Right renal cortex interstitium (tissue), 3 donors: ENCODE data around the gene DSE. TPM values are rescaled to one million over a fixed set of nuclear protein-coding genes. Genes with fewer than 3 reads are reported as not detected.

ENCODE experiments used
- DNase-seq, 3 donors: peaks; one replicate each; pipeline ENCODE4 v3.0.0-alpha.2; 2013; ENCODE audit warnings: low read depth in 3 of 3, low spot score in 2 of 3
- polyA plus RNA-seq, 3 donors: library from polyadenylated mRNA; unstranded; fragments of 120-200 nt; gene quantifications; one replicate each; pipeline ENCODE4 v1.2.1, GENCODE V29; 2013; ENCODE audit not compliant: insufficient read length in 3 of 3

DSE gene
- polyA plus RNA-seq, 3 donors = 42.2 to 45.0 (median 43.1) TPM

- DNase-seq = no peak
Measured at GRCh38 chr6:116467514-116467913, 96.8 kb downstream of the DSE start.

- no peak for DNase-seq
Measured at GRCh38 chr6:116468293-116468692, 97.5 kb downstream of the DSE start.

- no peak for DNase-seq
Measured at GRCh38 chr6:116471531-116471930, 100.8 kb downstream of the DSE start.

- DNase-seq = no peak
Measured at GRCh38 chr6:116472706-116473105, 102.0 kb downstream of the DSE start.

GRCh38 chr6:116475141-116475540, 104.4 kb downstream of the DSE start:
- no peak for DNase-seq

- no peak for DNase-seq
Measured at GRCh38 chr6:116476002-116476678, 105.4 kb downstream of the DSE start.

- no peak for DNase-seq
Measured at GRCh38 chr6:116482780-116483179, 112.0 kb downstream of the DSE start.

GRCh38 chr6:116483616-116484015, 112.9 kb downstream of the DSE start:
- no peak for DNase-seq

GRCh38 chr6:116485559-116486184, 114.9 kb downstream of the DSE start:
- DNase-seq = no peak

- no peak for DNase-seq
Measured at GRCh38 chr6:116491610-116492330, 121.0 kb downstream of the DSE start.

- no peak for DNase-seq
Measured at GRCh38 chr6:116492331-116493067, 121.8 kb downstream of the DSE start.

Other genes with a start within 250 kb of the DSE start
- under 1 TPM; 0.33 to 0.54 (median 0.50) TPM for gene COL10A1, start 244.8 kb upstream of the DSE start, polyA plus RNA-seq
- gene TSPYL4, start 116.9 kb upstream of the DSE start, polyA plus RNA-seq = 10 to 100 TPM; 57.5 to 63.5 (median 59.8) TPM
- gene TSPYL1, start 91.0 kb upstream of the DSE start, polyA plus RNA-seq = 100 to 1,000 TPM; 105 to 110 (median 109) TPM
- 1 to 10 TPM; 2.7 to 4.0 (median 3.2) TPM for gene CALHM6, start 90.4 kb downstream of the DSE start, polyA plus RNA-seq
- gene CALHM5, start 140.7 kb downstream of the DSE start, polyA plus RNA-seq = 1 to 10 TPM; 2.7 to 3.3 (median 3.2) TPM
- under 1 TPM; 0.36 to 0.50 (median 0.37) TPM for gene TRAPPC3L, start 174.7 kb downstream of the DSE start, polyA plus RNA-seq
- gene CALHM4, start 182.8 kb downstream of the DSE start, polyA plus RNA-seq = 1 to 10 TPM in 2 of 3 donors, under 1 TPM in 1; 0.94 to 1.3 (median 1.1) TPM
- 10 to 100 TPM; 81.8 to 87.9 (median 82.6) TPM for gene RWDD1, start 200.6 kb downstream of the DSE start, polyA plus RNA-seq
- 1 to 10 TPM; 2.8 to 3.0 (median 2.9) TPM for gene RSPH4A, start 245.5 kb downstream of the DSE start, polyA plus RNA-seq